Spleen (tissue), 11 donors: Measurements from ENCODE around the gene APBB2. TPM values are rescaled to one million over a fixed set of nuclear protein-coding genes. Genes with fewer than 3 reads are reported as not detected.

Experiments used
- DNase-seq: peaks from one replicate; pipeline ENCODE4 v3.0.0-alpha.2; 2020
- H3K27ac ChIP-seq, 8 donors: fragments of 200-600 bp; sonication (generic) in 7 of 8; 1 replicate in 4 of 8; 2 replicates in 4 of 8; pipeline versions ENCODE4 v1.5.0 to v1.8.0; 2016 to 2021; ENCODE audit warnings: inconsistent platforms in 4 of 8, mild to moderate bottlenecking in 4 of 8, moderate library complexity in 1 of 8
- H3K27me3 ChIP-seq, 7 donors: fragments of 200-600 bp; sonication (generic) in 6 of 7; replicated peaks in 1 of 7; 1 replicate in 4 of 7; 2 replicates in 3 of 7; pipeline versions ENCODE4 v1.5.0 to v1.8.0; 2016 to 2021; ENCODE audit warnings: inconsistent platforms in 3 of 7, mild to moderate bottlenecking in 1 of 7
- H3K36me3 ChIP-seq, 6 donors: fragments of 200-600 bp; sonication (generic) in 5 of 6; 1 replicate in 4 of 6; 2 replicates in 2 of 6; pipeline versions ENCODE4 v1.5.0 to v1.8.0; 2016 to 2021; ENCODE audit warnings: inconsistent platforms in 2 of 6
- H3K4me1 ChIP-seq, 6 donors: fragments of 200-600 bp; sonication (generic) in 5 of 6; 1 replicate in 3 of 6; 2 replicates in 3 of 6; pipeline versions ENCODE4 v1.5.0 to v1.8.0; 2016 to 2021; ENCODE audit warnings: inconsistent platforms in 3 of 6
- H3K4me3 ChIP-seq, 8 donors: fragments of 200-600 bp; sonication (generic) in 7 of 8; 1 replicate in 4 of 8; 2 replicates in 4 of 8; pipeline versions ENCODE4 v1.5.0 to v1.8.0; 2016 to 2021; ENCODE audit warnings: inconsistent platforms in 4 of 8, mild to moderate bottlenecking in 4 of 8, moderate library complexity in 2 of 8
- H3K9me3 ChIP-seq, 8 donors: fragments of 200-600 bp; sonication (generic) in 7 of 8; 1 replicate in 4 of 8; 2 replicates in 4 of 8; pipeline versions ENCODE4 v1.5.0 to v1.8.0; 2016 to 2021; ENCODE audit warnings: inconsistent platforms in 4 of 8
- CTCF ChIP-seq, 11 experiments: fragments of 200-600 bp in 7 of 11; fragments of 450-650 bp in 4 of 11; sonication (generic) in 4 of 11; IDR thresholded peaks in 8 of 11; conservative IDR thresholded peaks in 3 of 11; 1 replicate in 7 of 11; 2 replicates in 4 of 11; pipeline versions ENCODE4 v1.4.0 to v1.8.0; 2016 to 2021; ENCODE audit warnings: antibody characterized with exemption in 11 of 11, inconsistent platforms in 4 of 11, mild to moderate bottlenecking in 1 of 11
- POLR2A ChIP-seq, 3 donors: fragments of 450-650 bp; IDR thresholded peaks; one replicate each; pipeline ENCODE4 v1.5.1; 2017; ENCODE audit warnings: antibody characterized with exemption in 3 of 3, mild to moderate bottlenecking in 1 of 3
- POLR2AphosphoS5 ChIP-seq, 3 donors: sonication (generic); formaldehyde crosslinking; IDR thresholded peaks; one replicate each; pipeline ENCODE4 v1.5.1; 2017; ENCODE audit warnings: antibody characterized with exemption in 3 of 3
- WGBS, 5 donors: extraction: QIAGEN DNeasy Blood & Tissue Kit in 3 of 5; methylation state at CpG; one replicate each; pipeline versions ENCODE4 v1.1.5 to v1.1.7; 2013 to 2018; 5-methylcytosine and 5-hydroxymethylcytosine counted together
- intact Hi-C: fragments of 100-400 bp; cut with DNase I; formaldehyde crosslinking; loops from one replicate; pipeline ENCODE4 v1.15.0; 2023; ENCODE audit warnings: low total_unique reads
- polyA plus RNA-seq, 3 donors: library from polyadenylated mRNA; stranded (reverse); fragments of 200-250 nt; gene quantifications; one replicate each; pipeline ENCODE4 v1.2.1, GENCODE V29; 2013
- total RNA-seq, 7 donors: library from RNA; depleted of rRNA in 3 of 7; stranded (reverse); fragments of >200 nt in 3 of 7; fragmentation: NEBNext Ultra II Directional in 4 of 7; extraction: Animal tissue kit (Norgen Biotek cat#: 25700) in 4 of 7; gene quantifications; one replicate each; pipeline versions ENCODE4 v1.1.0 to v1.2.1, GENCODE V29; 2016 to 2021
- donor health status: healthy with polysubstance abuse.
- donor health status: DM: no; HTN: no; CAD: no; lungs with moderate emphysema.
- donor health status: DM: no; HTN: no; CAD: no.
- donor health status: Bipolar disorder and iron deficiency.
- donor health status: healthy.
- donor health status: DM: no; HTN: no; CAD: no.
- donor health status: DM: yes; HTN: yes; CAD: no.

Gene APBB2
- total and polyA plus RNA-seq, 10 donors, result 4.0 to 115 (median 76.7) TPM

- no peaks in the 10 kb centered on the region for H3K9me3 ChIP-seq
- H3K27me3 ChIP-seq, result no peaks in the 10 kb centered on the region
- H3K36me3 ChIP-seq, result peaks cover 0 to 7% (median 0%) of the 10 kb centered on the region in 6 donors
- 62 to 88% (median 78%) methylated on average over 6 of the region's 6 CpGs for WGBS, 5 donors
- TF ChIP-seq CTCF (IDR thresholded peaks at IDR 0.05 in 8 of 11, conservative IDR thresholded peaks at IDR 0.05 in 3 of 11), result no peak
- TF ChIP-seq POLR2AphosphoS5 (IDR thresholded peaks at IDR 0.05), result no peak
- no peak for TF ChIP-seq POLR2A (IDR thresholded peaks at IDR 0.05)
- intact Hi-C loops, result no loop called here
- H3K27ac ChIP-seq, result no peak overlapping the region
- peaks cover 0 to 9% (median 1%) of the 10 kb centered on the region in 6 donors for H3K4me1 ChIP-seq
- DNase-seq, result no peak
- H3K4me3 ChIP-seq, result no peak overlapping the region
Observed at GRCh38 chr4:41013746-41014145, 200.6 kb downstream of the APBB2 start.

- Histone ChIP-seq H3K4me3 (no peak overlapping the region), H3K27ac (no peak overlapping the region), H3K36me3 (peaks cover 0 to 7% (median 0%) of the 10 kb centered on the region in 6 donors), H3K9me3 (no peaks in the 10 kb centered on the region), H3K27me3 (no peaks in the 10 kb centered on the region), H3K4me1 (peaks cover 0 to 9% (median 1%) of the 10 kb centered on the region in 6 donors)
- no peak for DNase-seq
- no peak for TF ChIP-seq POLR2AphosphoS5 (IDR thresholded peaks at IDR 0.05)
- no peak for TF ChIP-seq POLR2A (IDR thresholded peaks at IDR 0.05)
- TF ChIP-seq CTCF (IDR thresholded peaks at IDR 0.05 in 8 of 11, conservative IDR thresholded peaks at IDR 0.05 in 3 of 11), result no peak
- intact Hi-C loops, result no loop called here
- WGBS, 5 donors, result 56 to 76% (median 73%) methylated on average over 3 of the region's 3 CpGs
Observed at GRCh38 chr4:41012911-41013310, 201.4 kb downstream of the APBB2 start.

GRCh38 chr4:41012293-41012692 is 202.0 kb downstream of the APBB2 start:
- Histone ChIP-seq H3K27me3 (no peaks in the 10 kb centered on the region), H3K27ac (no peak overlapping the region), H3K36me3 (peaks cover 0 to 7% (median 0%) of the 10 kb centered on the region in 6 donors), H3K4me1 (peaks cover 0 to 9% (median 1%) of the 10 kb centered on the region in 6 donors), H3K9me3 (peaks cover 0 to 3% (median 0%) of the 10 kb centered on the region in 8 donors), H3K4me3 (no peak overlapping the region)
- WGBS, 5 donors, result 51 to 75% (median 64%) methylated on average over 2 of the region's 2 CpGs
- intact Hi-C loops, result no loop called here
- no peak for DNase-seq
- no peak for TF ChIP-seq POLR2AphosphoS5 (IDR thresholded peaks at IDR 0.05)
- no peak for TF ChIP-seq CTCF (IDR thresholded peaks at IDR 0.05 in 8 of 11, conservative IDR thresholded peaks at IDR 0.05 in 3 of 11)
- TF ChIP-seq POLR2A (IDR thresholded peaks at IDR 0.05), result no peak

- no peak for DNase-seq
Observed at GRCh38 chr4:41009411-41009810, 204.9 kb downstream of the APBB2 start.

More at GRCh38 chr4:41009411-41009810, 204.9 kb downstream of the APBB2 start:
- H3K27me3 ChIP-seq, result no peaks in the 10 kb centered on the region
- peaks cover 0 to 8% (median 0%) of the 10 kb centered on the region in 8 donors for H3K9me3 ChIP-seq
- no peak overlapping the region for H3K4me3 ChIP-seq
- H3K36me3 ChIP-seq, result peaks cover 0 to 7% (median 0%) of the 10 kb centered on the region in 6 donors
- WGBS, 5 donors, result 61 to 73% (median 64%) methylated on average over 3 of the region's 3 CpGs
- H3K4me1 ChIP-seq, result peaks cover 0 to 9% (median 1%) of the 10 kb centered on the region in 6 donors
- intact Hi-C loops, result no loop called here
- TF ChIP-seq CTCF (IDR thresholded peaks at IDR 0.05 in 8 of 11, conservative IDR thresholded peaks at IDR 0.05 in 3 of 11) (no peak), POLR2A (IDR thresholded peaks at IDR 0.05) (no peak), POLR2AphosphoS5 (IDR thresholded peaks at IDR 0.05) (no peak)
- H3K27ac ChIP-seq, result no peak overlapping the region
